HK-2 (cell line): Measurements from ENCODE around the gene FAM161A.

Experiments used
- DNase-seq: peaks from one replicate; pipeline ENCODE4 v3.0.0-alpha.2; 2018; ENCODE audit not compliant: unreplicated experiment

FAM161A gene

DNA sequence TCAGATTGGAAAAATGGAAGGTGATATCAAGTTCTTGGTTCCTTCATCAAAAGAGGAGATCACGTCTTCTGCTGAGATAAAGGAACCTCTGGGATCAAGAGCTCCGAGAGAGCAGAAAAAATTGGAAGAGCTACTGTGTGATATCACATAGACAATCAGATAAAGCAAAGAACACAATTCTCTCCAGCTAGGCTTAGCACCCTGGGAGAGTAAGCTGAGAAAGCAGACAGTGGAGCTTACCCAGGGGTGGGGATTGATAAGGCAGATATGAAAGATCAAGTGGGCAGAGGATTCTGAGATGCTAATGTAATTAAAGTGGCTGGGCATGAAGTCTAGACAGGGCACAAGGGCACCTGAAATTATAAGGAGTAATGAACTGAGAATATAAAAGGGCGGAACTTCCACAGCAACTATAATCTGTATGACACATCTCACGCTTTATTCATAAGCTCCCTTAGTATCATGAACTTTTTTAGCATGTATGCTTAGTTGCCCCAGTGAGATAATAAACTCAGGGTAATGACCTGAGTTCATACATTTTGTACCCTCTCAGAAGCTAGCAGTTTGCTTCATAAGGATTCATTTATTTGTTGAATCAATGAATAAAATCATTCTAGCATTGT is 65.8 kb downstream of the FAM161A start:
- no peak for DNase-seq

DNA sequence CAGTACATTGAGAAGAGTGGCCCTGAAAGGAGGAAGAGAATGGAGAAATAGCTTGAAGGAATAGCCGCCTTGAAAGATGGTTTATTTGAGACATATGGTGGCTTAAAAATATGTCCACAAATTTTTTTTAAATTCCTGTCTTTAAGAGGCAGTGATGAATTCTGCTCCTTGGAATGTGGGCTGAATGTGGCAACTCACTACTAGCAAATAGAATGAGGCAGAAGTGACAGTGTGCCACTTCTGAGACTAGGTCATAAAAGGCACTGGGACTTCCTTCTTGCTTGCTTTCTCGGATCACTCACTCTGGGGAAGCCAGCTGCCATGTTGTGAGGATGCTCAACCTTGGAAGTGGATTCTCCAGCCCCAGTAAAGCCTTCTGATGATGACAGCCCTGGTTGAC is 67.0 kb downstream of the FAM161A start:
- no peak for DNase-seq

GRCh38 chr2:61785583-61785982 is 68.3 kb downstream of the FAM161A start:
- no peak for DNase-seq

GRCh38 chr2:61784643-61785042 is 69.2 kb downstream of the FAM161A start:
- DNase-seq: no peak

GRCh38 chr2:61775956-61776570 is 77.8 kb downstream of the FAM161A start:
- no peak for DNase-seq
